GM18520 (cell line): Measurements from ENCODE around the gene ZNF792.
"Not testable (repeated sequence)": the region's sequence is repeated elsewhere in the genome, so short reads cannot be mapped to it uniquely, and the experiment has no call there.

Experiments used
- ATAC-seq: cut with Tn5 transposase; IDR thresholded peaks from one replicate; pipeline ENCODE4 v1.9.1; 2021; ENCODE audit not compliant: unreplicated experiment

The ZNF792 gene

GRCh38 chr19:34972163-34972705 is 8.2 kb upstream of the ZNF792 start:
- no peak for ATAC-seq

- not testable (repeated sequence) for ATAC-seq
Measured at GRCh38 chr19:34970185-34970780, 6.3 kb upstream of the ZNF792 start.

- ATAC-seq, result no peak
Measured at GRCh38 chr19:34969721-34970120, 5.7 kb upstream of the ZNF792 start.

GRCh38 chr19:34967551-34967950 is 3.5 kb upstream of the ZNF792 start:
- no peak for ATAC-seq

- not testable (repeated sequence) for ATAC-seq
Measured at GRCh38 chr19:34965505-34965904, 1.5 kb upstream of the ZNF792 start.

- ATAC-seq, result no peak
Measured at GRCh38 chr19:34964598-34964997, 569 bp upstream of the ZNF792 start.

- no peak for ATAC-seq
Measured at GRCh38 chr19:34962687-34963572, 1.1 kb downstream of the ZNF792 start.

GRCh38 chr19:34961775-34962686 is 2.0 kb downstream of the ZNF792 start:
- ATAC-seq, result no peak

GRCh38 chr19:34960940-34961679 is 2.9 kb downstream of the ZNF792 start:
- ATAC-seq, result no peak

GRCh38 chr19:34960103-34960805 is 3.8 kb downstream of the ZNF792 start:
- no peak for ATAC-seq

- no peak for ATAC-seq
Measured at GRCh38 chr19:34959021-34959420, 5.0 kb downstream of the ZNF792 start.

- ATAC-seq, result no peak
Measured at GRCh38 chr19:34957830-34958751, 5.9 kb downstream of the ZNF792 start.

- no peak for ATAC-seq
Measured at GRCh38 chr19:34953092-34953491, 10.9 kb downstream of the ZNF792 start.

GRCh38 chr19:34943861-34944573 is 20.0 kb downstream of the ZNF792 start:
- ATAC-seq, result no peak

GRCh38 chr19:34938886-34939285 is 25.1 kb downstream of the ZNF792 start:
- ATAC-seq, result no peak

- ATAC-seq, result no peak
Measured at GRCh38 chr19:34936184-34936583, 27.8 kb downstream of the ZNF792 start.

GRCh38 chr19:34932494-34932893 is 31.5 kb downstream of the ZNF792 start:
- no peak for ATAC-seq
